Ovary (tissue), 9 donors: Measurements from ENCODE around the gene INS. TPM values are rescaled to one million over a fixed set of nuclear protein-coding genes. Genes with fewer than 3 reads are reported as not detected.
A peak's percentile ranks its signal among the peaks of the same experiment; 100 is the strongest.

ENCODE experiments used
- DNase-seq, 5 donors: peaks; one replicate each; pipeline ENCODE4 v3.0.0-alpha.2; 2019 to 2020
- H3K27ac ChIP-seq, 2 donors: fragments of 200-600 bp; one replicate each; pipeline versions ENCODE4 v1.5.1 to v1.8.0; 2019 to 2022
- H3K27me3 ChIP-seq: fragments of 200-600 bp; one replicate; pipeline ENCODE4 v1.8.0; 2022
- H3K36me3 ChIP-seq: fragments of 200-600 bp; sonication (generic); one replicate; pipeline ENCODE4 v1.5.1; 2019
- H3K4me1 ChIP-seq: one replicate; pipeline ENCODE4 v1.8.1; 2013; ENCODE audit warnings: mild to moderate bottlenecking, moderate library complexity; ENCODE audit not compliant: insufficient read depth
- H3K4me3 ChIP-seq: fragments of 200-600 bp; sonication (generic); one replicate; pipeline ENCODE4 v1.5.1; 2017
- H3K9me3 ChIP-seq, 2 donors: fragments of 200-600 bp in 1 of 2; sonication (generic) in 1 of 2; one replicate each; pipeline versions ENCODE4 v1.5.1 to v1.8.1; 2013 to 2019; ENCODE audit warnings: mild to moderate bottlenecking in 1 of 2, moderate library complexity in 1 of 2
- CTCF ChIP-seq, 3 donors: fragments of 450-650 bp in 2 of 3; fragments of 200-600 bp in 1 of 3; IDR thresholded peaks; one replicate each; pipeline versions ENCODE4 v1.5.1 to v1.8.0; 2016 to 2022; ENCODE audit warnings: antibody characterized with exemption in 3 of 3, mild to moderate bottlenecking in 1 of 3
- EP300 ChIP-seq: sonication (generic); formaldehyde crosslinking; IDR thresholded peaks from one replicate; pipeline ENCODE4 v1.6.1; 2017; ENCODE audit warnings: antibody characterized with exemption
- POLR2A ChIP-seq: fragments of 450-650 bp; IDR thresholded peaks from one replicate; pipeline ENCODE4 v1.6.1; 2017; ENCODE audit warnings: antibody characterized with exemption, mild to moderate bottlenecking, moderate library complexity
- WGBS, 3 donors: extraction: QIAGEN DNeasy Blood & Tissue Kit in 1 of 3; methylation state at CpG; one replicate each; pipeline versions ENCODE4 v1.1.5 to v1.1.7; 2013 to 2017; 5-methylcytosine and 5-hydroxymethylcytosine counted together
- intact Hi-C, 4 donors: fragments of 100-400 bp; cut with DNase I; formaldehyde crosslinking; loops; one replicate each; pipeline versions ENCODE4 v1.11.0 to v1.15.1; 2022 to 2023
- polyA plus RNA-seq, 2 donors: library from polyadenylated mRNA; stranded (reverse); fragments of 200-250 nt in 1 of 2; fragments of 350-450 nt in 1 of 2; fragmentation: Illumina TruSeq in 1 of 2; extraction: RNeasy Lipid Tissue Mini Kit (QIAGEN cat#74804) in 1 of 2; gene quantifications; one replicate each; pipeline ENCODE4 v1.2.3, GENCODE V29; 2013 to 2014
- total RNA-seq, 7 donors: library from RNA; depleted of rRNA in 2 of 7; stranded (reverse); fragments of >200 nt in 2 of 7; fragmentation: NEBNext Ultra II Directional in 3 of 7; extraction: Animal tissue kit (Norgen Biotek cat#: 25700) in 3 of 7; gene quantifications; one replicate each; pipeline versions ENCODE4 v1.1.0 to v1.2.4, GENCODE V29; 2016 to 2023
- donor health status: DM: no; HTN: no; CAD: no; lungs with moderate emphysema.
- donor health status: DM: no; HTN: no; CAD: no.
- donor health status: Bipolar disorder and iron deficiency.
- donor health status: DM: yes; HTN: yes; CAD: no.
- donor health status: DM: no; HTN: no; CAD: no.
- donor health status: DM: yes; HTN: yes; CAD: no.

The INS gene
- total and polyA plus RNA-seq, 9 donors: 0.89 to 1.4 TPM; not detected in 7

- TF ChIP-seq POLR2A: no peak
- no peak for TF ChIP-seq CTCF (IDR thresholded peaks at IDR 0.05)
- no peak for TF ChIP-seq EP300
- Histone ChIP-seq H3K27me3 (peaks cover 4% of the 10 kb centered on the region), H3K36me3 (no peaks in the 10 kb centered on the region), H3K4me1 (no peaks in the 10 kb centered on the region), H3K9me3 (no peaks in the 10 kb centered on the region), H3K4me3 (no peak overlapping the region), H3K27ac (no peak overlapping the region)
- no peak for DNase-seq
- WGBS, 3 donors: 8 to 9% (median 9%) methylated on average over 82 to 102 of the region's 102 CpGs
- intact Hi-C loops: loop anchor here in 1 of 4 donors (10.0 kb wide), 1 partner anchor 216 kb away; no protein-coding TSS in a partner anchor
These were observed 20.3 kb downstream of the INS start for GRCh38 chr11:2140411-2141400.

- WGBS, 3 donors: 2% methylated on average over 33 to 57 of the region's 57 CpGs
- TF ChIP-seq CTCF (IDR thresholded peaks at IDR 0.05): no peak
- no peak for TF ChIP-seq EP300
- no peak for TF ChIP-seq POLR2A
- Histone ChIP-seq H3K4me3 (no peak overlapping the region), H3K9me3 (no peaks in the 10 kb centered on the region), H3K36me3 (no peaks in the 10 kb centered on the region), H3K27ac (no peak overlapping the region), H3K27me3 (no peaks in the 10 kb centered on the region), H3K4me1 (no peaks in the 10 kb centered on the region)
- intact Hi-C loops: loop anchor here in 1 of 4 donors (5.0 to 10.0 kb wide), 2 partner anchors 37 to 215 kb away; no protein-coding TSS in a partner anchor
- DNase-seq: peak in 2 of 5 donors; percentile 35 to 63
These were observed 21.2 kb downstream of the INS start for GRCh38 chr11:2139621-2140337.

GRCh38 chr11:2139123-2139521 is 21.9 kb downstream of the INS start, which contains the start of gene IGF2:
IGF2 (minus strand) TSS chr11:2139389; CDS start chr11:2135523, 3,866 bp downstream.
- peak in 2 of 5 donors; percentile 36 to 61 for DNase-seq
- Histone ChIP-seq H3K4me3 (peak within 1 kb of the TSS; percentile 30), H3K4me1 (no peaks in the 10 kb centered on the region), H3K27me3 (no peaks in the 10 kb centered on the region), H3K27ac (peak within 1 kb of the TSS in 1 of 2 donors; percentile 17), H3K9me3 (no peaks in the 10 kb centered on the region), H3K36me3 (no peaks in the 10 kb centered on the region)
- intact Hi-C loops: loop anchor here in 1 of 4 donors (5.0 kb wide), 1 partner anchor 37 kb away; no protein-coding TSS in a partner anchor
- WGBS, 3 donors: 1 to 3% (median 1%) methylated on average over 6 to 60 of the region's 62 CpGs
- TF ChIP-seq CTCF (IDR thresholded peaks at IDR 0.05): no peak
- no peak for TF ChIP-seq POLR2A
- no peak for TF ChIP-seq EP300

- DNase-seq: peak in 3 of 5 donors; percentile 32 to 57 (median 44)
- no peaks in the 10 kb centered on the region for H3K27me3 ChIP-seq
- H3K27ac ChIP-seq: peak overlapping the region in 1 of 2 donors; percentile 17
- TF ChIP-seq EP300 (no peak), POLR2A (no peak), CTCF (IDR thresholded peaks at IDR 0.05) (no peak)
- no peaks in the 10 kb centered on the region for H3K36me3 ChIP-seq
- H3K9me3 ChIP-seq: no peaks in the 10 kb centered on the region
- H3K4me3 ChIP-seq: peak overlapping the region; percentile 30
- intact Hi-C loops: loop anchor here in 1 of 4 donors (5.0 kb wide), 1 partner anchor 36 kb away; no protein-coding TSS in a partner anchor
- H3K4me1 ChIP-seq: no peaks in the 10 kb centered on the region
- 1 to 2% (median 2%) methylated on average over 42 to 68 of the region's 68 CpGs for WGBS, 3 donors
These were observed 22.4 kb downstream of the INS start for GRCh38 chr11:2138431-2139122.
